ENCODE results near the gene UTS2R. TPM values are rescaled to one million over a fixed set of nuclear protein-coding genes. Genes with fewer than 3 reads are reported as not detected.
"Not testable (repeated sequence)": the region's sequence is repeated elsewhere in the genome, so short reads cannot be mapped to it uniquely, and the experiment has no call there.

The UTS2R gene
- total RNA-seq, 1 donor from 2014 or later, result 1.4 TPM

DNA sequence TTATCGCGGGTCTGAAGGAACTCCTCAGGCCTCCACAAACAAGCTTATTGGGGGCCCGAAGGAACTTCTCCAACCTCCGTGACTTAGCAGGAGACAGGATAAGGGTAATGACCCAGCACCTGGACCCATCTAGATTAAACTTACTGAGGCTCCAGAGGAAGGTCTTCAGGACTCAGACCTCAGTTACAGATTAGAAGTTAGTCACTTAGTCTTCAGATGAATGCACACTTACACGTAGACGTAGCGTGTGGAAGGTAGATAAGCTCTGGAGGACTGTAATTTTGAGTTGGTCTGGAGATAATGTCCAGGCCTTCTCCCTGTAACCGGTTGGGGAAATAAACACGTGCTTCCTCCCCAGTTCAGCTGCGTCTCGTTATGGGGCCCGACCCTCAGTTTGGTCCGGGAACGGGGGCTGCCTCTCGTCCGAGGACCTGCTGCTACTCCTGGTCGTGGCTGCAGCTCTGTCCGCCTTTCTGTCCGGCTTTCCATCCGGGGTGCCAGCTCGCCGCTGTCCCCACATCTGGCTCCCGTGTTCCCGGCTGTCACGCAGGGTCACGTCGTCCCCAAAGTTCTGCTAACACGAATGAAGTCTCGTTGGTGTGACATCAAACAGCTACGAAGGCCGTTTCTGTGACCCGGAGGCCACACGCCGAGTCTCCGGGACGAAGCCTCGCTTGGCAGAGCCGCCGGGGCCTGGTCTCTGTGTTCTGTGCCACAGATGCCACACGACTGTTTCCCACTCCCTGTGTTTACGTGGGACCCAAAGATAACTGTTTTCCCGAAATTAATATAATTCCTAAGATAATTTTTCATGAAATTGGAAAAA is 26.2 kb upstream of the UTS2R start:
- no peak overlapping the region for H3K4me3 ChIP-seq
- no peaks in the 10 kb centered on the region for H3K36me3 ChIP-seq
- no peaks in the 10 kb centered on the region for H3K9me3 ChIP-seq (replicated peaks)
- peaks cover 6% of the 10 kb centered on the region for H3K4me1 ChIP-seq
- TF ChIP-seq, protein P1, sequence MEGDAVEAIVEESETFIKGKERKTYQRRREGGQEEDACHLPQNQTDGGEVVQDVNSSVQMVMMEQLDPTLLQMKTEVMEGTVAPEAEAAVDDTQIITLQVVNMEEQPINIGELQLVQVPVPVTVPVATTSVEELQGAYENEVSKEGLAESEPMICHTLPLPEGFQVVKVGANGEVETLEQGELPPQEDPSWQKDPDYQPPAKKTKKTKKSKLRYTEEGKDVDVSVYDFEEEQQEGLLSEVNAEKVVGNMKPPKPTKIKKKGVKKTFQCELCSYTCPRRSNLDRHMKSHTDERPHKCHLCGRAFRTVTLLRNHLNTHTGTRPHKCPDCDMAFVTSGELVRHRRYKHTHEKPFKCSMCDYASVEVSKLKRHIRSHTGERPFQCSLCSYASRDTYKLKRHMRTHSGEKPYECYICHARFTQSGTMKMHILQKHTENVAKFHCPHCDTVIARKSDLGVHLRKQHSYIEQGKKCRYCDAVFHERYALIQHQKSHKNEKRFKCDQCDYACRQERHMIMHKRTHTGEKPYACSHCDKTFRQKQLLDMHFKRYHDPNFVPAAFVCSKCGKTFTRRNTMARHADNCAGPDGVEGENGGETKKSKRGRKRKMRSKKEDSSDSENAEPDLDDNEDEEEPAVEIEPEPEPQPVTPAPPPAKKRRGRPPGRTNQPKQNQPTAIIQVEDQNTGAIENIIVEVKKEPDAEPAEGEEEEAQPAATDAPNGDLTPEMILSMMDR (IDR thresholded peaks at IDR 0.05; ENCODE audit: borderline replicate concordance), result no peak
- peaks cover 15% of the 10 kb centered on the region for H3K27me3 ChIP-seq (ENCODE audit: low read depth)
- no peak overlapping the region for H3K27ac ChIP-seq (replicated peaks)
- no peak for DNase-seq
- intact Hi-C loops (cut with micrococcal nuclease), result no loop called here

DNA sequence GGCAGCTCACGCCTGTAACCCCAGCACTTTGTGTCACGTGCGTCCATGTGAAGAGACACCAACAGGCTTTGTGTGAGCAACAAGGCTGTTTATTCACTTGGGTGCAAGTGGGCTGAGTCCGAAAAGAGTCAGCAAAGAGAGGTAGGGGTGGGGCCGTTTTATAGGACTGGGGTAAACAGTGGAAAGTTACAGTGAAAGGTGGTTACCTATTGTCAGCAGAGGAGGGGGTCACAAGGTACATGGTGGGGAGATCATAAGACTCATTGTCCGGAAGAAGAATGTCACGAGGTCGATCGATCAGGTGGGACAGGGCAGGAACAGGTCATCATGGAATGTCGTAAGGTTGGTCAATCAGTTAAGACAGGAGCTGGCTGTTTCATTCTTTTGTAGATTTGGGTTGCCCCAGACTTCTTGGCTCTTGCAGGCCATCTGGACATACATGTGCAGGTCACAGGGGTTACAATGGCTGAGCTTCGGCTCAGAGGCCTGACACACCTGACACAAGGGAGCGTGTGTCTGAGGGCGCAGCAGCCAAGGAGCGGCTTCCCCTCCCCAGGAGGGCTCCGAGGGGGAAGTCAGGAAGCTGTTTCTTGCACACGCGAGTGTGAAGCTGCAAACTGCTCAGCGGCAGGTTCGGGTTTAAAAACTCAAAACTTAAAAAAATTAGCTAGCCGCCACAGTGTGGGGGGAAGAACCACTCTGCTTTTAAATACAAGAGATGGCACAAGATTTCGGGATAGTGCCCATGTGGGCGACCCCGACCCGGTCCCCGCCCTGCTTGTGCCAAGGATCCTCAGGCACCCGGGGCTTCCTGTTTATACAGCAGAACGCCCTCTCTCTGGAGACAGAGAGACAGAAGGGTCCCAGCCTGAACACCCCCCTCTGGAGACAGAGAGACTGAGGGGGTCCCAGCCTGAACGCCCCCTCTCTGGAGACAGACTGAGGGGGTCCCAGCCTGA is 24.9 kb upstream of the UTS2R start:
- peaks cover 15% of the 10 kb centered on the region for H3K27me3 ChIP-seq (ENCODE audit: low read depth)
- no peak for DNase-seq
- no peak overlapping the region for H3K4me3 ChIP-seq
- peaks cover 6% of the 10 kb centered on the region for H3K4me1 ChIP-seq
- no peak overlapping the region for H3K27ac ChIP-seq (replicated peaks)
- intact Hi-C loops (cut with micrococcal nuclease), result no loop called here
- no peaks in the 10 kb centered on the region for H3K36me3 ChIP-seq
- H3K9me3 ChIP-seq (replicated peaks), result no peaks in the 10 kb centered on the region
- TF ChIP-seq, protein P1 (IDR thresholded peaks at IDR 0.05; ENCODE audit: borderline replicate concordance), result no peak

DNA sequence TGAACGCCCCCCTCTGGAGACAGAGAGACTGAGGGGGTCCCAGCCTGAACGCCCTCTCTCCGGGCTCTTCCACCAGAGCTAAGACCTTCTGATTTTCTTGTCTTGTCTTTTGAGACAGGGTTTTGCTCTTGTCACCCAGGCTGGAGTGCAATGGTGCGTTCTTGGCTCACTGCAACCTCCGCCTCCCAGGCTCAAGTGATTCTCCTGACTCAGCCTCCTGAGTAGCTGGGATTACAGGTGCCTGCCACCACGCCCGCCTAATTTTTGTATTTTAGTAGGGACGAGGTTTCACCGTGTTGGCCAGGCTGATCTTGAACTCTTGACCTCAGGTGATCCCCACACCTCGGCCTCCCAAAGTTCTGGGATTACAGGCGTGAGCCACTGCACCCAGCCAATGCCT is 23.6 kb upstream of the UTS2R start:
- intact Hi-C loops (cut with micrococcal nuclease); H3K36me3 ChIP-seq; H3K4me1 ChIP-seq; H3K4me3 ChIP-seq; H3K9me3 ChIP-seq (replicated peaks); H3K27ac ChIP-seq (replicated peaks); DNase-seq: not testable (repeated sequence)
- peaks cover 15% of the 10 kb centered on the region for H3K27me3 ChIP-seq (ENCODE audit: low read depth)

DNA sequence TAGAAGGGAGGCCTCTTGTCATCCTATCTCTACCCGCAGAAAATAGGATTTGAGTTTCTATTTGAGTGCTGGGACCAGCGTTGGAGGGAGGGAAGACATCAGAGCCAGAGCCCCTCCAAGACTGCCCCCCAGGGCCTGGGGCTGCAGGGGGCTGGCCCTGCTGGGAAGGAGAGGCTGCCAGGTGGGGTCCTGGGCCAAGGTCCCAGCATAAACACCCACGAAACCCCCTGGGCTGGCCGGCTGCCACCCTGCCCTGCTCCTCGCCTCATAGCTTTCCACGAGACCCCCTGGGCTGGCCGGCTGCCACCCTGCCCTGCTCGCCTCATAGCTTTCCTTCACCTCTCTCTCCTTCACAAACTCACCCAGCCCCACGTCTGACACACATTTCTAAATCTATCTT is 23.1 kb upstream of the UTS2R start:
- DNase-seq, result no peak
- Histone ChIP-seq H3K27me3 (ENCODE audit: low read depth) (peaks cover 15% of the 10 kb centered on the region), H3K27ac (replicated peaks) (no peak overlapping the region), H3K4me1 (peaks cover 6% of the 10 kb centered on the region), H3K9me3 (replicated peaks) (no peaks in the 10 kb centered on the region), H3K4me3 (no peak overlapping the region), H3K36me3 (no peaks in the 10 kb centered on the region)
- TF ChIP-seq, protein P1 (IDR thresholded peaks at IDR 0.05; ENCODE audit: borderline replicate concordance), result no peak
- intact Hi-C loops (cut with micrococcal nuclease), result no loop called here

DNA sequence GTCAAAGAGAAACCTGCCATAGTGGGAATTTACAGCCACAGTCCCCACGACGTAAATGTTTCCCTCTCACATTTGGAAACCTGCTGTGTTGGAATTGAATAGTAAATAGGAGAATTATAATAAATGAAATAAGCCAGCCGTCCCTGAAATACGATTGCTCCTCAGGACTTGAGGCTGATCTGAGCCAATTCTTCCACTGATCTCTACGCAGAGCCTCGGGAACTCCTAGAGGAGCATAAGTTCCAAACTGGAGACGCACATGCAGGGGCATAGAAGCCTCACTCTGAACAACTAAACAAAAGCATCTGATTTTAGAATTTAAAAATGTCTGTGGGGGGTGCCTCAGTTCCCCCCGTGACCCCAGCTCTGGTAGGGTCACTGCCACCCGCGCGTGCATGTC is 22.7 kb upstream of the UTS2R start:
- no peak for DNase-seq
- Histone ChIP-seq H3K27me3 (ENCODE audit: low read depth) (peaks cover 14% of the 10 kb centered on the region), H3K4me1 (peaks cover 6% of the 10 kb centered on the region), H3K4me3 (no peak overlapping the region), H3K9me3 (replicated peaks) (no peaks in the 10 kb centered on the region), H3K27ac (replicated peaks) (no peak overlapping the region), H3K36me3 (no peaks in the 10 kb centered on the region)
- TF ChIP-seq, protein P1 (IDR thresholded peaks at IDR 0.05; ENCODE audit: borderline replicate concordance), result no peak
- intact Hi-C loops (cut with micrococcal nuclease), result no loop called here
